NCI-H1694 treated with DMSO at 0.1 percent for 48 hours (cell line): Measurements from ENCODE around the gene ZEB1.

Source experiments
- DNase-seq: peaks from one replicate; lab custom pipeline; 2025; lab: John Stamatoyannopoulos, UW

The ZEB1 gene

GRCh38 chr10:31318854-31319601 lies at the start of gene ZEB1:
Gene ZEB1 (plus strand): TSS chr10:31319216. CDS start chr10:31319235, 19 bp downstream.
- peak; percentile 82 for DNase-seq

- DNase-seq, result no peak
Observed at GRCh38 chr10:31270954-31271353, 48.1 kb upstream of the ZEB1 start.

- no peak for DNase-seq
Observed at GRCh38 chr10:31272841-31273240, 46.2 kb upstream of the ZEB1 start.

GRCh38 chr10:31273789-31274188 lies 45.2 kb upstream of the ZEB1 start:
- no peak for DNase-seq

- no peak for DNase-seq
Observed at GRCh38 chr10:31274310-31274709, 44.7 kb upstream of the ZEB1 start.

- DNase-seq, result no peak
Observed at GRCh38 chr10:31278279-31278941, 40.6 kb upstream of the ZEB1 start.

GRCh38 chr10:31280972-31281371 lies 38.0 kb upstream of the ZEB1 start:
- no peak for DNase-seq

- DNase-seq, result no peak
Observed at GRCh38 chr10:31288001-31288400, 31.0 kb upstream of the ZEB1 start.

- DNase-seq, result no peak
Observed at GRCh38 chr10:31288962-31289361, 30.1 kb upstream of the ZEB1 start.

- no peak for DNase-seq
Observed at GRCh38 chr10:31290386-31290785, 28.6 kb upstream of the ZEB1 start.

GRCh38 chr10:31291123-31291522 lies 27.9 kb upstream of the ZEB1 start:
- no peak for DNase-seq

GRCh38 chr10:31294558-31294957 lies 24.5 kb upstream of the ZEB1 start:
- DNase-seq, result no peak

- no peak for DNase-seq
Observed at GRCh38 chr10:31296754-31297153, 22.3 kb upstream of the ZEB1 start.

GRCh38 chr10:31299119-31299518 lies 19.9 kb upstream of the ZEB1 start:
- DNase-seq, result no peak

GRCh38 chr10:31303212-31303611 lies 15.8 kb upstream of the ZEB1 start:
- no peak for DNase-seq

- no peak for DNase-seq
Observed at GRCh38 chr10:31304291-31304970, 14.6 kb upstream of the ZEB1 start.

GRCh38 chr10:31313396-31313795 lies 5.6 kb upstream of the ZEB1 start:
- DNase-seq, result no peak

GRCh38 chr10:31314256-31315150 lies 4.5 kb upstream of the ZEB1 start:
- no peak for DNase-seq

- no peak for DNase-seq
Observed at GRCh38 chr10:31315453-31315852, 3.6 kb upstream of the ZEB1 start.

- no peak for DNase-seq
Observed at GRCh38 chr10:31317171-31317570, 1.8 kb upstream of the ZEB1 start.

- no peak for DNase-seq
Observed at GRCh38 chr10:31317652-31318381, 1.2 kb upstream of the ZEB1 start.
